Measurements from ENCODE around the gene INTS12. TPM values are rescaled to one million over a fixed set of nuclear protein-coding genes. Genes with fewer than 3 reads are reported as not detected.

The INTS12 gene, protein sequence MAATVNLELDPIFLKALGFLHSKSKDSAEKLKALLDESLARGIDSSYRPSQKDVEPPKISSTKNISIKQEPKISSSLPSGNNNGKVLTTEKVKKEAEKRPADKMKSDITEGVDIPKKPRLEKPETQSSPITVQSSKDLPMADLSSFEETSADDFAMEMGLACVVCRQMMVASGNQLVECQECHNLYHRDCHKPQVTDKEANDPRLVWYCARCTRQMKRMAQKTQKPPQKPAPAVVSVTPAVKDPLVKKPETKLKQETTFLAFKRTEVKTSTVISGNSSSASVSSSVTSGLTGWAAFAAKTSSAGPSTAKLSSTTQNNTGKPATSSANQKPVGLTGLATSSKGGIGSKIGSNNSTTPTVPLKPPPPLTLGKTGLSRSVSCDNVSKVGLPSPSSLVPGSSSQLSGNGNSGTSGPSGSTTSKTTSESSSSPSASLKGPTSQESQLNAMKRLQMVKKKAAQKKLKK
- 10 to 100 TPM in 3 of 4 donors, 1 to 10 TPM in 1; 5.9 to 58.2 (median 19.8) TPM for total RNA-seq

DNA sequence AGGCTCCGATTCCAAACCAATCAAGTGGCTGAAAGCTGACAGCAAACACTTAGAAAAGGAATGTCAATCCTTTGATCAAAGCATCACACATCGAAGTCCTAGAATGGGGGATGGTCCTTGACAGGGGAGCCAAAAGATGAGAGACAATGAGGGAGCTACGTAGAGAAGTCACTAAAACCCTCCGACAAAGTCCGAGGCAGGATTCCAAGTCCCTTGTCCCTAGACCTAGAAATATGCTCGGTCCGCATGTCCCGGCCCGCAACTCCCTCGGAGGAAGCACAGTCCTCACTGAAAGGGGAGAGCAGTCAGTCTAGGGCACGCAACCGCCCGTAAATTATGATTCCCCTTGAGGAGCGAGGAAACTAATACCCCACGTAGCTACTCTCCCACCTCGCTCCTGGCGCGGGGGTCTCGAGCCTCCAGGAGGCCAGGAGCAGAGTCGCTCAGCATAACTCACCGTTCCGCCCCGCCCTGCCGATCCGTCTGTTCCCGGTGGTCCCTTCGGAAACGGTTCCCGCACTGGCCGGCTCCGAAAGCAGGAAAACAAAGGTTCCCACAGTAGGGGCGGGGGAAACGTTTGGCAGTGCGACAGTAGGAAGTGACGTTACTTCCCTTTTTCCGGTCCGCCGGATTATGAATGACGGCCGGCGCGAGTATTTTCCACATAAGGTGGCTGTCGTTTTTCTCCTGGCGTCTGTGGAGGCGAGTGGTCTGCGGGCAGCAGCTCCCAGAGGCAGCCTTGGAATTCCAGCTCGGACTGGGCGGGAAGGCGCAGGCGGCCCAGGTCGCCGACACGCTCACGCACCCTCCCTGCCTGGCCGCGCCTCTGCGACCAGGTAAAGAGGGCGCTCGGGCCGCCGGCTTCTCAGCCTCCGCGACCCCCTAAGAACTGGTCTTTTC is at the start of gene INTS12, which contains the start of gene GSTCD:
Gene INTS12 (minus strand): TSS at position 509 of the 900 bp plus-strand sequence. CDS start 8,684 bp downstream, outside the sequence.
Gene GSTCD (plus strand): TSS at position 604 of the 900 bp plus-strand sequence. CDS start 8,830 bp downstream, outside the sequence.
- Histone ChIP-seq H3K4me1 (peaks cover 0 to 9% of the 10 kb centered on the region in 2 donors), H3K9me3 (no peaks in the 10 kb centered on the region), H3K27ac (peak within 1 kb of the TSS; percentile 81 to 83), H3K4me3 (peak within 1 kb of the TSS; percentile 70 to 79), H3K27me3 (no peaks in the 10 kb centered on the region), H3K36me3 (no peaks in the 10 kb centered on the region)
- TF ChIP-seq, protein P1, sequence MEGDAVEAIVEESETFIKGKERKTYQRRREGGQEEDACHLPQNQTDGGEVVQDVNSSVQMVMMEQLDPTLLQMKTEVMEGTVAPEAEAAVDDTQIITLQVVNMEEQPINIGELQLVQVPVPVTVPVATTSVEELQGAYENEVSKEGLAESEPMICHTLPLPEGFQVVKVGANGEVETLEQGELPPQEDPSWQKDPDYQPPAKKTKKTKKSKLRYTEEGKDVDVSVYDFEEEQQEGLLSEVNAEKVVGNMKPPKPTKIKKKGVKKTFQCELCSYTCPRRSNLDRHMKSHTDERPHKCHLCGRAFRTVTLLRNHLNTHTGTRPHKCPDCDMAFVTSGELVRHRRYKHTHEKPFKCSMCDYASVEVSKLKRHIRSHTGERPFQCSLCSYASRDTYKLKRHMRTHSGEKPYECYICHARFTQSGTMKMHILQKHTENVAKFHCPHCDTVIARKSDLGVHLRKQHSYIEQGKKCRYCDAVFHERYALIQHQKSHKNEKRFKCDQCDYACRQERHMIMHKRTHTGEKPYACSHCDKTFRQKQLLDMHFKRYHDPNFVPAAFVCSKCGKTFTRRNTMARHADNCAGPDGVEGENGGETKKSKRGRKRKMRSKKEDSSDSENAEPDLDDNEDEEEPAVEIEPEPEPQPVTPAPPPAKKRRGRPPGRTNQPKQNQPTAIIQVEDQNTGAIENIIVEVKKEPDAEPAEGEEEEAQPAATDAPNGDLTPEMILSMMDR (IDR thresholded peaks at IDR 0.05) = peak in 1 of 4 experiments; percentile 34
- peak; percentile 24 to 69 for TF ChIP-seq POLR2A (IDR thresholded peaks at IDR 0.05)
- peak; percentile 91 for DNase-seq
- intact Hi-C loops (cut with DNase I; ENCODE audit: low total_unique reads) = no loop called here

DNA sequence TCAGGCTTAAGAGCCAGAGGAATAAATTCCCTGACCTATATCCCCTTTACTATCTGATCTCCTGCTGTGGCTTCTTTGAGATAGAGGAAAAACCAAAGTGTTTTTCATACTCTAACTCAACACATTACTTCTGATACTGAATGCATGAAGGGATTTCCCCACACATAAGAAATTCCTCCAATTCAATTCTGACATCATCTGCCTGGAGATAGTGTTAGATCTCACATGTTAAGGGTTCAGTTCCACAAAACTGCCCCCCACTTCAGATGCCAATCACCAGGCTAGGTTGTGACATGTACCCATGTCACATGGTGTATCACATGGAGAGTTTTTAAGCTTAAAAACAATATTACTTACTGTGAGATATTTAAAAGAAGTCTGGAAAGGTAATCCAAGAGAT is 46.9 kb upstream of the INTS12 start:
- Histone ChIP-seq H3K27me3 (no peaks in the 10 kb centered on the region), H3K4me1 (no peaks in the 10 kb centered on the region), H3K36me3 (no peaks in the 10 kb centered on the region), H3K4me3 (no peak overlapping the region), H3K27ac (no peak overlapping the region), H3K9me3 (no peaks in the 10 kb centered on the region)
- no peak for TF ChIP-seq POLR2A (IDR thresholded peaks at IDR 0.05)
- intact Hi-C loops (cut with DNase I; ENCODE audit: low total_unique reads) = no loop called here
- DNase-seq = no peak

DNA sequence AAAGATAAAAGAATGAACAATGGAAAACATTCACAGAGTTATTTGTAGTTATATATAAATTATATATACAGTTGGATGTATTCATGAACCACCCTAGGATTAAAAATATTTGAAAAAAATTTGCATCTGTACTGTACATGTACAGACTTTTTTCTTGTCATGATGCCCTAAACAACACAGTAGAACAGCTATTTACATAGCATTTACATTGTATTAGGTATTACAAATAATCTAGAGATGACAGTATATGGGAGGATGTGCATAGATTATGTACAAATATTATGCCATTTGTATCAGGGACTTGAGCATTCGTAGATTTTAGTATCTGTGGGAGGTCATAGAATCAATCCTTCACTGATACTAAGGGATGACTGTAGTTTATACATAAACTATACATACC is 44.9 kb upstream of the INTS12 start:
- Histone ChIP-seq H3K27me3 (no peaks in the 10 kb centered on the region), H3K4me3 (no peak overlapping the region), H3K27ac (no peak overlapping the region), H3K4me1 (no peaks in the 10 kb centered on the region), H3K36me3 (no peaks in the 10 kb centered on the region), H3K9me3 (no peaks in the 10 kb centered on the region)
- DNase-seq = no peak
- TF ChIP-seq POLR2A (IDR thresholded peaks at IDR 0.05) = no peak
- TF ChIP-seq, protein P1 (IDR thresholded peaks at IDR 0.05) = no peak
- intact Hi-C loops (cut with DNase I; ENCODE audit: low total_unique reads) = no loop called here

DNA sequence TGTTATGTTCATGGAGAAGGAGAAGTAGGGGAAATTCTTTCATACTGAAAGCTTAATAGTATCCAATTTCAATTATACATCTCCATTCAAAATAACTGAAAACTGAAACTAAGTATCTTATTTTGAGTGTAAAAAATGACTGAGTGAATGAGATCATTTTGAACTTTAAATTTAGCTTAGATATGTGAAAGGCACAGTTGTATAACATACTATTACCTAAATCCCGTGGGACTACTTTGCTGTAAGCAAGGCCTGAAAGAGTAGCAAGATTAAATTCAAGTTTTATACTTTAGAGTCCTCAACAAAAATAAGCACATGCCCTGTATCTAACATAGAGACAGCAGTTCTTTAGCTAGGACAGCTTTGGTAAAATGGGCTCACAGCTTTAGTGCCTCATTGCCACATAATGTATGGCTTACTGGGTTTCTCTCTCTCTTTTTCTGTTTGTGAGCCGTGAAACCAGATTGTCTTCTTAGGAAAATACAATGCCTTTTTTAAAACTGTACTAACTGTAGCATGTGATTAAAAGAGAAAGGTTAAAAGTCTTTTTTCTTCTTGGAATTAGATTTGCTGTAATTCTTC is 43.3 kb upstream of the INTS12 start:
- Histone ChIP-seq H3K4me3 (no peak overlapping the region), H3K27ac (no peak overlapping the region), H3K4me1 (no peaks in the 10 kb centered on the region), H3K9me3 (no peaks in the 10 kb centered on the region), H3K36me3 (no peaks in the 10 kb centered on the region), H3K27me3 (no peaks in the 10 kb centered on the region)
- no peak for DNase-seq
- TF ChIP-seq, protein P1 (IDR thresholded peaks at IDR 0.05) = no peak
- no peak for TF ChIP-seq POLR2A (IDR thresholded peaks at IDR 0.05)
- intact Hi-C loops (cut with DNase I; ENCODE audit: low total_unique reads) = no loop called here

DNA sequence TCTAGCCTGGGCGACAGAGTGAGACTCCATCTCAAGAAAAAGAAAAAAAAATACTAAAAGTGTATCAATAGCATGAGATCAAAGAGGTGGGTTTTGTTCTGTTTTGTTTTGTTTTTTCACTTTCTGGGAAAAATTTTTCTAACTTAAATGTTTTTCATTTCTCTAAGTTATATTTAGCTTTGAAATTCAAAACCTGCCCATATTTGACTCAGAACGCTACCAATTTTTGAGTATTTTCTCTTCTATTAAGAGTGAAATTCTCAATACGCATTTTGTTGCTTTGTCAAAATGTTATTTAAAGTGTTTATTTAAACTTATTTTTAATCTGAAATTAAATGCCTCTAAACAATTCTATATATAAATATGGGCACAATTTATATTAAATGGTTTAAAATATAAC is 39.7 kb upstream of the INTS12 start:
- no peak for DNase-seq
- Histone ChIP-seq H3K4me1 (no peaks in the 10 kb centered on the region), H3K9me3 (no peaks in the 10 kb centered on the region), H3K27ac (no peak overlapping the region), H3K36me3 (no peaks in the 10 kb centered on the region), H3K27me3 (no peaks in the 10 kb centered on the region), H3K4me3 (no peak overlapping the region)
- intact Hi-C loops (cut with DNase I; ENCODE audit: low total_unique reads) = no loop called here
- TF ChIP-seq, protein P1 (IDR thresholded peaks at IDR 0.05) = no peak
- TF ChIP-seq POLR2A (IDR thresholded peaks at IDR 0.05) = no peak

Data from uterus (tissue), 4 donors.